Measurements from ENCODE around the gene RHOBTB1.

DNA sequence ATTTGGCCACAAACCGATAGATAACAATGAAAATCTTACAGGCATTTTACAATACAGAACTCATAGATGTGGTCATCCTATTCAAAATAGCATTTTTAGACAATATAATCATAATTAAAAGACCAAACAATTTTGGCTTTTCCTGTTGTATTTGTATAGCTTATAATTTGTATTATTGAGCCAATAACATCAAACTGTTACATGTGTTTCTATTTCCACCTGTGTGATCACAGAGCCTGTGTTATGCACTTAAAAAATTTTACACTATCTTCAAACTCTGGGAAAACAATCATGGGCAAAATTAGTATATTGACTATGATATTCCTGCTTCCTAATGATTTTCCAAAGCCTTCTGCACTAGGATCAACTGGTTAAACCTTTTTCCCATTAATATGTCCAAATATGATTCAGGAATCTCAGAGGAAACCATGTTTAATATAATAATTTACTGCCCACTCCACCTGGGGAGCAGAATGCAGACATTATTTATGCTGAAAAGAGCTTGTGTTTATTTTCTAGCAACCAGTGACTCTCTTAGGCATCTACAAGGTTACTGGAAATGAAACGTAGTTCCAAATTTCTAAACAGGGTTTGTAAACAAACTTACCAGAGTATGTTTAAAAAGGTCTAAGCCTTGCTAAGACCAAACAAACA lies 1.7 kb downstream of the RHOBTB1 start:
- TF ChIP-seq ZNF138 (tag by site-specific recombination; IDR thresholded peaks at IDR 0.05; ENCODE audit: borderline replicate concordance) (no peak), EGR2 (tag by site-specific recombination; IDR thresholded peaks at IDR 0.05; ENCODE audit: low read depth) (no peak)

All from HEK293 (cell line).